DND-41 (cell line): ENCODE measurements around the gene BRINP1.

Experiments
- ATAC-seq: fragments of 200-7000 bp; cut with Tn5 transposase; 3 replicates; pipeline ENCODE4 v1.9.1; 2021; ENCODE audit warnings: low read depth; ENCODE audit not compliant: insufficient read depth
- DNase-seq: peaks from one replicate; pipeline ENCODE4 v3.0.0-alpha.2; 2020
- H2AFZ ChIP-seq: 2 replicates; pipeline ENCODE4 v1.6.0; 2012; ENCODE audit warnings: low read depth, low read length
- H3K27ac ChIP-seq: 2 replicates; pipeline ENCODE4 v1.5.1; 2012; ENCODE audit warnings: low read length, inconsistent platforms
- H3K27me3 ChIP-seq: fragments of 200-600 bp; sonication (generic); 2 replicates; pipeline ENCODE4 v1.6.0; 2012; ENCODE audit warnings: low read length, mild to moderate bottlenecking, inconsistent platforms; ENCODE audit not compliant: insufficient read depth, poor library complexity
- H3K36me3 ChIP-seq: 2 replicates; pipeline ENCODE4 v1.5.1; 2012; ENCODE audit warnings: low read length, inconsistent platforms; ENCODE audit not compliant: insufficient read depth
- H3K4me1 ChIP-seq: 2 replicates; pipeline ENCODE4 v1.5.1; 2012; ENCODE audit warnings: mild to moderate bottlenecking, low read length; ENCODE audit not compliant: insufficient read depth
- H3K4me2 ChIP-seq: 2 replicates; pipeline ENCODE4 v1.6.0; 2012; ENCODE audit warnings: mild to moderate bottlenecking, moderate library complexity, low read length, inconsistent platforms; ENCODE audit not compliant: insufficient read depth
- H3K4me3 ChIP-seq, 2 experiments: fragments of 200-600 bp in 1 of 2; shearing (Covaris generic) in 1 of 2; 2 replicates each; pipeline ENCODE4 v1.5.1; 2012 to 2016; ENCODE audit warnings: inconsistent platforms in 2 of 2, low read length in 2 of 2, mild to moderate bottlenecking in 2 of 2, low read depth in 1 of 2, moderate library complexity in 1 of 2
- H3K79me2 ChIP-seq: 2 replicates; pipeline ENCODE4 v1.6.0; 2012; ENCODE audit warnings: low read length, inconsistent platforms; ENCODE audit not compliant: insufficient read depth
- H3K9ac ChIP-seq: 2 replicates; pipeline ENCODE4 v1.6.0; 2012; ENCODE audit warnings: low read depth, mild to moderate bottlenecking, inconsistent platforms, low read length, moderate library complexity
- H3K9me3 ChIP-seq: 2 replicates; pipeline ENCODE4 v1.5.1; 2012; ENCODE audit warnings: low read length, moderate library complexity, mild to moderate bottlenecking, inconsistent platforms; ENCODE audit not compliant: insufficient read depth, severe bottlenecking
- H4K20me1 ChIP-seq: 2 replicates; pipeline ENCODE4 v1.6.0; 2012; ENCODE audit warnings: low read length; ENCODE audit not compliant: insufficient read depth
- EZH2 ChIP-seq: IDR thresholded peaks from 3 replicates; pipeline ENCODE4 v1.6.1; 2012; ENCODE audit warnings: borderline replicate concordance, low read depth, mild to moderate bottlenecking, moderate library complexity, low read length, inconsistent platforms; ENCODE audit not compliant: severe bottlenecking
- TF ChIP-seq, protein P1 (sequence below): IDR thresholded peaks from 2 replicates; pipeline ENCODE4 v1.5.1; 2012; ENCODE audit warnings: borderline replicate concordance, low read length, moderate library complexity, mild to moderate bottlenecking; ENCODE audit not compliant: poor library complexity, severe bottlenecking; ENCODE audit errors: extremely low read depth

The BRINP1 gene

DNA sequence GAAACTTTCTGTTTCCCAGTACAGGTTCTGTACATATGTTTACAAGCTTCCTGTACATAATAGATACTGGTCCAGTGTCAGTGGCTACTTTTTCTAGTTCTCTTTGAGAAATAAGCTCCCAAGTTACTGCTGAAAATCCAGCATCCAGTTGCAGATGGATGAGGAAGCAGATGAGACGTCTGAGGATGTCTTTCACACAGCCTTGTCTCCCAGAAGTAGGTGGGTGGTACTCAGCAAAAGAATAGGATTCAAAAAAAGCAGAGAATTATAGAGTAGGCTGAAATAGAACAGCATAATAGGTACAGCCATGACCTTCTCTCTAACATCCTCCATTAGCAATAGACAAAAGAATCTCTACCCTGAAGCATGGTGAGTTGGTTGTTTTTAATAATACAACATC is 77.7 kb downstream of the BRINP1 start:
- H3K27me3 ChIP-seq = no peaks in the 10 kb centered on the region
- H3K9ac ChIP-seq = no peak overlapping the region
- no peaks in the 10 kb centered on the region for H4K20me1 ChIP-seq
- H3K79me2 ChIP-seq = no peaks in the 10 kb centered on the region
- TF ChIP-seq EZH2 = no peak
- TF ChIP-seq, protein P1, sequence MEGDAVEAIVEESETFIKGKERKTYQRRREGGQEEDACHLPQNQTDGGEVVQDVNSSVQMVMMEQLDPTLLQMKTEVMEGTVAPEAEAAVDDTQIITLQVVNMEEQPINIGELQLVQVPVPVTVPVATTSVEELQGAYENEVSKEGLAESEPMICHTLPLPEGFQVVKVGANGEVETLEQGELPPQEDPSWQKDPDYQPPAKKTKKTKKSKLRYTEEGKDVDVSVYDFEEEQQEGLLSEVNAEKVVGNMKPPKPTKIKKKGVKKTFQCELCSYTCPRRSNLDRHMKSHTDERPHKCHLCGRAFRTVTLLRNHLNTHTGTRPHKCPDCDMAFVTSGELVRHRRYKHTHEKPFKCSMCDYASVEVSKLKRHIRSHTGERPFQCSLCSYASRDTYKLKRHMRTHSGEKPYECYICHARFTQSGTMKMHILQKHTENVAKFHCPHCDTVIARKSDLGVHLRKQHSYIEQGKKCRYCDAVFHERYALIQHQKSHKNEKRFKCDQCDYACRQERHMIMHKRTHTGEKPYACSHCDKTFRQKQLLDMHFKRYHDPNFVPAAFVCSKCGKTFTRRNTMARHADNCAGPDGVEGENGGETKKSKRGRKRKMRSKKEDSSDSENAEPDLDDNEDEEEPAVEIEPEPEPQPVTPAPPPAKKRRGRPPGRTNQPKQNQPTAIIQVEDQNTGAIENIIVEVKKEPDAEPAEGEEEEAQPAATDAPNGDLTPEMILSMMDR = no peak
- no peak overlapping the region for H3K4me3 ChIP-seq
- DNase-seq (no peak), ATAC-seq (no peak)
- no peak overlapping the region for H3K4me2 ChIP-seq
- no peaks in the 10 kb centered on the region for H3K4me1 ChIP-seq
- no peak overlapping the region for H2AFZ ChIP-seq
- no peak overlapping the region for H3K27ac ChIP-seq
- H3K36me3 ChIP-seq = no peaks in the 10 kb centered on the region
- no peaks in the 10 kb centered on the region for H3K9me3 ChIP-seq

DNA sequence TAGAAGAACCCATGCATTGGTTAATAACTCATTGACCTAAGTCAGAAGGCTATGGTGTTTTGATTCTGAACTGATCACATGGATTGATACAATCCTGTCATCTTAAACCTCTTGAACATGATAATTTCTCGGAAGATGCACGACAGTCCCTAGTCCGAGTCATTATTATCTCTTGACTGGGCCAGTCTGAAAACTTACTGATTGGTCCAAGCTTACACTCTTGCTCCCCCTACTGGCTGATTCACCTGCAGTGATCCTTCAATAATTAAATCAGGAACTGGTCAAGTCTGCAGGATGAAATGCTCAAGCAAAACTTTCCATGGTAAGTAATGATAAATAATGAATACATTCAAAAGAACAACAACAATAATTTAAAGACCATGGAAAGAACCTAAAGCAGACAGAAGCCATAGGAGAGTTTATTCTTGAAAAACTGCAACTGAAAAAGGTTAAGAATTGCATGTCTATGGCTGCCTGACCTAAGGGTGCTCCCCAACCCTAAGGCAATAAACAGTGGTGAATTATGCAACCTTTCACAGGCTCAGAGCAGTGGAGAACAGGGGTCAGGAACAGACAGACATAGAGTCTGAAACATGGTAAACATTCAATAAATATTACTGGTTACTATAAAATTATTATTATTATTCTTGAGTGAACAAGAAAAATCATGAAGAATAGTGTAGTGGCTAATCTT is 79.3 kb downstream of the BRINP1 start:
- Histone ChIP-seq H3K4me2 (no peak overlapping the region), H3K9ac (no peak overlapping the region), H3K4me3 (no peak overlapping the region), H3K4me1 (no peaks in the 10 kb centered on the region), H3K27me3 (no peaks in the 10 kb centered on the region), H3K79me2 (no peaks in the 10 kb centered on the region), H4K20me1 (no peaks in the 10 kb centered on the region), H2AFZ (no peak overlapping the region), H3K27ac (no peak overlapping the region), H3K9me3 (no peaks in the 10 kb centered on the region), H3K36me3 (no peaks in the 10 kb centered on the region)
- DNase-seq (peak; percentile 23), ATAC-seq (no peak)
- TF ChIP-seq EZH2 = no peak
- TF ChIP-seq, protein P1 = peak; percentile 68

DNA sequence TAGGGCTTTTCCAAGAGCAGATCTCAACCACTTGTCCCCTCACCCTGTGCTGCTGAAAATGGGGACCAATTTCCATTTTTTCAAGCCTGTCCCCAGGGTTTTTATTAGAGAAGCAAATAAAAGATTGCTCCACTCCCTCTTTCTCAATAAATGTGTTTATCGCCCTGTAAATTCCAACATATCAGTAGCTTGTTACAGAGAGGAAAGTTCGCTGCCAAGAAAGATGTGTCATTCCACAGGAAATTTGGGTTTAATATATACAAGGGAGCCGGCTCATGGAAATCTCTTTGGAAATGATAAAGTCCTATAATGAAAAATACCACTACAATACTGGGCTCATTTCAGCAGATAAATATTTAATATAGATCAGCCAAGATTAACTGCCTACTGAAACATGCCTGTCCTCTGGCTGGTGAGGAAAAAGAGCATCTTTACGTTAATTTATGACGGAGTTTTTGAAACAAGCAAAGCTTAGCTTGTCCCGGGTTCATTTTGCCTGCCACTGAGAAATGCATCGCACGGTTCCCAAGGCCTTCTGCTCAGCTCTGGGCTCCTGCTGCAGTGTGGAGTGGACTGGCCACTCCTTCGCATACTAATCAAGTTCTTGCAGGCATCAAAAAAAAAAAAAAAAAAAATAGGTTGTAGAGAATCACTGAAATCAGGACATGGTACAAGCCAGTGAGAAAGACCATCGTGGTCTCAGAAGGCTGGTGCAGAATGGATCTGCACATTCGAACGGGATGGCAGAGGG is 84.5 kb downstream of the BRINP1 start:
- no peaks in the 10 kb centered on the region for H3K36me3 ChIP-seq
- DNase-seq (no peak), ATAC-seq (no peak)
- no peak overlapping the region for H3K27ac ChIP-seq
- H3K4me1 ChIP-seq = no peaks in the 10 kb centered on the region
- TF ChIP-seq, protein P1 = no peak
- TF ChIP-seq EZH2 = no peak
- H3K4me2 ChIP-seq = no peak overlapping the region
- H3K27me3 ChIP-seq = no peaks in the 10 kb centered on the region
- H3K4me3 ChIP-seq = no peak overlapping the region
- no peaks in the 10 kb centered on the region for H4K20me1 ChIP-seq
- H2AFZ ChIP-seq = no peak overlapping the region
- no peaks in the 10 kb centered on the region for H3K79me2 ChIP-seq
- H3K9ac ChIP-seq = no peak overlapping the region
- no peaks in the 10 kb centered on the region for H3K9me3 ChIP-seq
